Urinary bladder (tissue), 4 donors: ENCODE measurements around the gene PAOX. TPM values are rescaled to one million over a fixed set of nuclear protein-coding genes. Genes with fewer than 3 reads are reported as not detected.

Experiments
- DNase-seq: peaks from one replicate; pipeline ENCODE4 v3.0.0-alpha.2; 2015; ENCODE audit errors: extremely low spot score
- H3K27ac ChIP-seq: one replicate; pipeline ENCODE4 v1.5.1; 2013; ENCODE audit warnings: low read depth, mild to moderate bottlenecking, moderate library complexity
- H3K36me3 ChIP-seq: one replicate; pipeline ENCODE4 v1.6.1; 2013; ENCODE audit warnings: mild to moderate bottlenecking, moderate library complexity; ENCODE audit not compliant: insufficient read depth
- H3K4me1 ChIP-seq: one replicate; pipeline ENCODE4 v1.6.1; 2013; ENCODE audit warnings: mild to moderate bottlenecking, moderate library complexity; ENCODE audit not compliant: insufficient read depth
- H3K4me3 ChIP-seq: one replicate; pipeline ENCODE4 v1.5.1; 2013; ENCODE audit warnings: low read depth, low read length
- WGBS: extraction: QIAGEN DNeasy Blood & Tissue Kit; methylation state at CpG from one replicate; pipeline ENCODE4 v1.1.7; 2013; 5-methylcytosine and 5-hydroxymethylcytosine counted together
- polyA plus RNA-seq: library from polyadenylated mRNA; stranded (reverse); fragments of 200-250 nt; gene quantifications from one replicate; pipeline ENCODE4 v1.2.3, GENCODE V29; 2013
- total RNA-seq: library from RNA; depleted of rRNA; stranded (reverse); fragments of >200 nt; gene quantifications from one replicate; pipeline ENCODE4 v1.2.3, GENCODE V29; 2014
- donor health status: healthy with polysubstance abuse.
- donor health status: healthy.

PAOX gene
- total and polyA plus RNA-seq, 2 donors = 4.3 to 8.9 TPM

DNA sequence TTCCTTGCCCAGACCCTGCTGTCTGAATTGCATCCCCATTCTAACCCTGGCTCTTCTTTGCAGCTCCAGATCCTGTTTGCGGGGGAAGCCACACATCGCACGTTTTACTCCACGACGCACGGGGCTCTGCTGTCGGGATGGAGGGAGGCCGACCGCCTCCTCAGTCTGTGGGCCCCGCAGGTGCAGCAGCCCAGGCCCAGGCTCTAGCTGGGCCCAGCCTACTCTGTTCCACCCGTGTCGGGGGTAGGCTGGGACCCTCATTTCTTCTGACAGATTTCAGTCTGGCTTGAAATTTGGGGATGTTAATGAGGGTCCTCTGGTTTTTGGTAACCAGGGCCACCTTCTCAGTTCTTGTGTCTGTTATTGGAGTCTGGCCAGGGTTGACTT lies 12.2 kb downstream of the PAOX start:
- no peaks in the 10 kb centered on the region for H3K36me3 ChIP-seq
- DNase-seq = no peak
- WGBS = 92% methylated on average over 12 of the region's 12 CpGs

DNA sequence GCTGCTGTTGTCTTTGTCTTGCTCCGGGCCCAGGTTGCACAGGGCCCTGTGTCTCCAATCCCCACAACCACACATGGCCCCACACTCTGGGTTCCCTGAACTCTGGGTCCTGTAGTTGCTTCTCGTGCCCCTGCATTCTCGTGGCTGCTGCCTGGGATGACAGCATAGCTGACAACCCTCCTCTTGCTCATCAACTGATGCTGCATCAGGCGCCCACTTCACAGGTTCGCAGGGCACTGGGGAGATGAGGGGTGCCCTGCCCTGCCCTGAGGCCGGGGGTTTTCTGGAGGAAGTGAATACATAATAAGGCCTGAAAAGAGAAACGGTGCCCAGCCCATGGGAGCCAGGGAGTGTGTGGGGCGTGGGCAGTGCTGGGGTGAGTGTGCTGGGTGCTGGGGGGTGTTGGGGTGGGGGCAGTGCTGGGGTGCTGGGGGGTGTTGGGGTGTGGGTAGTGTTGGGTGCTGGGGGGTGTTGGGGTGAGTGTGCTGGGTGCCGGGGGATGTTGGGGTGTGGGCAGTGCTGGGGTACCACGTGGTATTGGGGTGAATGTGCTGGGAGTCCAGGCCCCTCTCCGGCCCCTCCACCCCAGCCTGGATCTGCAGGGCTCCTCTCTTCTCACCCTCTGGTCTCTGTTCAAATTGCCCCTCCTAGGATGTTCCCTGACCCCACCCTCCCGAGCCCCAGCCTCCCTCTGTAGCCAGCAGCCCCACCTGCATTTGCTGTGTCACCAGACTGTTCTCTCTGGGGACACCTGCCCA lies 12.9 kb downstream of the PAOX start:
- H3K4me1 ChIP-seq = no peaks in the 10 kb centered on the region
- H3K36me3 ChIP-seq = no peaks in the 10 kb centered on the region
- WGBS = 89% methylated on average over 12 of the region's 12 CpGs
- no peak overlapping the region for H3K4me3 ChIP-seq
- DNase-seq = no peak
- H3K27ac ChIP-seq = no peak overlapping the region

More for the DNA sequence above, 12.2 kb downstream of the PAOX start:
- H3K27ac ChIP-seq = no peak overlapping the region
- no peaks in the 10 kb centered on the region for H3K4me1 ChIP-seq
- no peak overlapping the region for H3K4me3 ChIP-seq

DNA sequence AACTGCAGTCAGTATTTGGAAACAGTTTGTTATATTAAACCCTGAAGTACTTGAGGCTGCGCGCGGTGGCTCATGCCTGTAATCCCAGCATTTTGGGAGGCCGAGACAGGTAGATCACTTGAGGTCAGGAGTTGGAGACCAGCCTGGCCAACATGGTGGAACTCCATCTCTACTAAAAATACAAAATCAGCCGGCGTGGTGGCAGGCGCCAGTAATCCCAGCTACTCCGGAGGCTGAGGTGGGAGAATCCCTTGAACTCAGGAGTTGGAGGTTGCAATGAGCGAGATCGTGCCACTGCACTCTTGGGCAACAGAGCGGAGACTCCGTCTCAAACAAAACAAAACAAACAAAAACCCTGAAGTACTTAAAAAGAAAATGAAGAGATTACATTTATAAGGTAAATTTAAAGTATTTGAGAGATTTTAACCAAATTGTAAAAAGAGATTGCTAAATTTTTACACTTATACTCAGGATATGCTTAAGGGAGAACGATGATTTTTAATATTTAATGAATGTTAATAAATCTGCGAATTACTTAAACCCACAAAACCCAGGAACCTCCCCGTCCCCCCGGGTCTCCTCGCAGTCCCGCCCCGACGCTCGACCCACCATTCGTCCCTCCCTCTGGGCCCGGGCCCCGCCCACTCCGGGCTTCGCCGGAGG lies 14.5 kb downstream of the PAOX start:
- no peak for DNase-seq
- Histone ChIP-seq H3K4me3 (peak overlapping the region; percentile 85), H3K36me3 (no peaks in the 10 kb centered on the region), H3K27ac (no peak overlapping the region), H3K4me1 (no peaks in the 10 kb centered on the region)
- WGBS = 32% methylated on average over 27 of the region's 27 CpGs

DNA sequence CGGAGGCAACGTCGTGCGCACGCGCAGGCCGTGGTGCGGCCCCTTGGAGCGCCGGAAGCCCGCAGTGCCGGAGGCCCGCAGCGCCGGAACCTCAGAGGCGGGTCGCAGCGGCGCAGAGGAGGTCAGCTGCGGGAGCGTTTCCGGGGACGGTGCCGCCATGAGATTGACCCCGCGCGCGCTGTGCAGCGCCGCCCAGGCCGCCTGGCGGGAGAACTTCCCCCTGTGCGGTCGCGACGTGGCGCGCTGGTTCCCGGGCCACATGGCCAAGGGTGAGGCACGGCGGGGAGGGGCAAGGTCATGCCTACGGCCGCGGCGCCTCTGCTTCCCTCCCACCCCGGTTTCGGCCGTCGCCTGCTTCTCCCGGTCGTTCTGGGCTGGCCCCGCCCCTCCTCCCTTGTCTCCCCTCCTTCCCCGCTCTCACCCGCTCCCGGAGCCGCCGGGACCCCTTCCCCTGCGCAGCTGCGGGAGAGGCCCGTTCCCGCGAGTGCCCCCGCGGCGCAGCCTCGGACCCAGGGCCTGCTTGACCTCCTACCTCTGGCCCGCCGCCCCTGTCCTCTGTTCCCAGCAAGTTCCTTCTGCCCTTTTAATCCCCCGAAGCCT lies 15.1 kb downstream of the PAOX start, which contains the start of gene MTG1:
TSS of gene MTG1 (plus strand) at position 94 of the 600 bp plus-strand sequence. CDS start at position 158, 64 bp downstream.
- Histone ChIP-seq H3K36me3 (no peaks in the 10 kb centered on the region), H3K4me3 (peak within 1 kb of the TSS; percentile 85), H3K4me1 (no peaks in the 10 kb centered on the region), H3K27ac (peak within 1 kb of the TSS; percentile 61)
- DNase-seq = peak; percentile 76
- WGBS = under 1% methylated on average over 69 of the region's 69 CpGs

DNA sequence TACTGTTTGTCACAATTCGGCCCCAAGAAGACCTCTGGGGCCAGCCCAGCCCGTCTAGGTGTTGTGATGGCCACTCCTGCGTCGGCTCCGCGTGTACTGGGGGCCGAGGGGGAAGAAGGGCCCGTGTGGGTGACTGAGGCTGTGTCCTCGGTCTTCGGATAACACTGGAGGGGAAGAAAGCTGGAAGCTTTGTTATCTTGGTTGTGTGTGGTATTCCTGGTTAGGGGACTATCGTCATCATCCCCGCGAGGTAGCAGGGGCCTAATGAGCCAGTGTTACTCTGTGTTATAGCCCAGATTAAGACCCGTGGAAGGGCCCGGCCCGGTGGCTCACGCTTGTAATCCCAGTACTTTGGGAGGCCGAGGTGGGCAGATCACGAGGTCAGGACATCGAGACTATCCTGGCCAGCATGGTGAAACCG lies 15.7 kb downstream of the PAOX start:
- Histone ChIP-seq H3K36me3 (no peaks in the 10 kb centered on the region), H3K27ac (no peak overlapping the region), H3K4me1 (no peaks in the 10 kb centered on the region), H3K4me3 (peak overlapping the region; percentile 85)
- WGBS = 26% methylated on average over 21 of the region's 21 CpGs
- no peak for DNase-seq

DNA sequence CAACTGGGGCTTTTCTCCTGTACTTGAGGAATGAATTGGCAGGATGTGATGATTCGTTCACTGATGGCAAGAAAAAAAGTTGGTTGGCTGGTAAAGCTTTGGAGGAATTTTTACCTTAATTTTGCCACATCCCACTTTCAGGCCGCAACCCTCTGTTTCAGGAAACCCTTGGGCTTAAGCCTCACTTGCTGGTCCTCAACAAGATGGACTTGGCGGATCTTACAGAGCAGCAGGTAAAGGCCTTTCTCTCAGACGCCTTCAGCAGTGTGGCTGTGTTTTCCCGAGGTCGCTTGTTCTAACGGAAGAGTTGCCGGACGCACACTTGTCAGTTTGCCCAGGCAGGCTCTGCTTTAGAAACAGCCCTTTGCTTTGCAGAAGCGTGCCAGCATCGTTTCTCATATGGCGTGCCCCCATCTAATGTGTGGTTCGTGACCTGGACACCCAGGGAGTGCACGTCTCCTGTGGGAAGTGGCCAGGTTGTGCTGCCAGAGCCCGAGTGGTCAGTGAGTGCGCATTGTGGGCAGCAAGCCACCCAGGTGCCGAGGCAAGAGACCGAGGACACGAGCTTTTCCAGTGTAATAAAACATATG lies 17.1 kb downstream of the PAOX start:
- 94% methylated on average over 19 of the region's 19 CpGs for WGBS
- Histone ChIP-seq H3K4me1 (no peaks in the 10 kb centered on the region), H3K4me3 (no peak overlapping the region), H3K27ac (no peak overlapping the region), H3K36me3 (no peaks in the 10 kb centered on the region)
- no peak for DNase-seq

DNA sequence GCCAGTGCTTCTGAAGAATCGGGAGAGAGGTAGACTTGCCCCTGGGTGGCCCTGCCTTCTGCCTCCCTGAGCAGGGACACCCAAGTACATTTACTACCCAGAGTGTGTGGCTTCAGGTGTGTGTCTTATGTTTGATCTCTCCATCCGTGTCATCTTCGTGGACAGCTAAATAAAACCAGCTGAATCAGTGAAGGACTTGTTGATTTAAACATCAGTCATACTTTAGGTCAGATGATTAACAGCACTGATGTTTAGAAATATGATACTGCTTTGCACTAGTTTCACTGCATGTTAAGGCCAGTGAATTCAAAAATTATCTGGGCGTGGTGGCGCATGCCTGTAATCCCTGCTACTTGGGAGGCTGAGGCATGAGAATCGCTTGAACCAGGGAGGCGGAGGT lies 18.9 kb downstream of the PAOX start:
- 96% methylated on average over 7 of the region's 7 CpGs for WGBS
- H3K36me3 ChIP-seq = no peaks in the 10 kb centered on the region
- H3K4me1 ChIP-seq = no peaks in the 10 kb centered on the region
- H3K27ac ChIP-seq = no peak overlapping the region
- no peak for DNase-seq
- H3K4me3 ChIP-seq = no peak overlapping the region

DNA sequence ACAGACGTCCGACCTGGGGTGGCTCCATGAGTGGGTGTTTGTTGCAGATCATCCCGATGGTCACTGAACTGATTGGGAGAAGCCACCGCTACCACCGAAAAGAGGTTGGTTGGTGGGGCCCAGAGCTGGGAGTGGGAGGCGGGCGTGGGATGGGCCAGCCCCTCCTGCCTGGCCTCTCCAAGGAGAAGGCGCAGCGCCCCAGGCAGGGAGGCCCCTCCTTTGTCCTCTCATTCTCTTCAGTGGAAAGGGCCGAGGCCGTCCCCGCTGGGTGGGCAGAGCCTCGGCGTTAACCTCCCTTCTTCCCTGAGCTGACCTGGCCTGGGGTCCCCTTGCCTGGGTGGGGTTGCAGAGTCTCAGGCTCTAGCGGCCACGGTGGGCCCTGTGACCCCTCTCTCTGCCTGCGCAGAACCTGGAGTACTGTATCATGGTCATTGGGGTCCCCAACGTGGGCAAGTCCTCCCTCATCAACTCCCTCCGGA lies 20.1 kb downstream of the PAOX start:
- H3K4me1 ChIP-seq = no peaks in the 10 kb centered on the region
- H3K36me3 ChIP-seq = no peaks in the 10 kb centered on the region
- H3K4me3 ChIP-seq = no peak overlapping the region
- no peak for DNase-seq
- WGBS = 95% methylated on average over 19 of the region's 19 CpGs
- no peak overlapping the region for H3K27ac ChIP-seq

DNA sequence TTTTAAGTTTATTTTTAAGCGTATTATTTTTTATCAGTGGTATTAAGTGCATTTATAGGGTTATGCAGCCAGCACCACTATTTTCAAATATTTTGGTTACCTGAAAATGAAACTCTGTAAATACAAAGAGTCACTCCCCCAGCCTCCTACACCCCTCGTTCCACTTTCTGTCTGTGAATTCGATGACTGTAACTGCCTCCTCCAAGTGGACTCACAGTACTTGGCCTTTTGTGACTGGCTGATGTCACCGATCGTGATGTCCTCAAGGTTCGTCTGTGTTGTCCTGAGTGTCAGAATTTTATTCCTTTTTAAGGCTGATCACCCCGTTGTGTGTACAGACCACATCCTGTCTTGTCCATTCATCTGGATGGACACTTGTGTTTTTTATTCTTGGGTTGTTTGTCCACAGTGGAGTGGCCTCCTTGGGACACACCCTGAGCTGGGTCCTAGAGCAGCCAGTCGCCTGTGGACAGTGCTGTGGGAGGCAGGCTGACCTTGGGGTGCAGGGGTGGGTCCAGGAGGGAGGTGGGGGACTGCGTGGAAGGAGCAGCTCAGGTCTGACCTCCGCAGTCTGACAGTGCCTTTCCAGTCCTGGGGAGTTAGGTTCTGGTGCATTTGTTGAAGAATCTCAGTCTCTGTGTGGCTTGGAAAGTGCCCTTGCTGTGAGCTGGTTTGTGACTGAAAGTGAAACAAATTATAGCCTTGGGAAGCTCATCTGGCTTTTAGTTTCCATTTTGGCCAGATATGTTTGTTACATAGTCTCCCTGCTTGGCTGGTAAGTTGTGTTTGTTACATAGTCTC lies 21.8 kb downstream of the PAOX start:
- no peak for DNase-seq
- Histone ChIP-seq H3K4me3 (no peak overlapping the region), H3K36me3 (no peaks in the 10 kb centered on the region), H3K4me1 (no peaks in the 10 kb centered on the region), H3K27ac (no peak overlapping the region)
- 92% methylated on average over 10 of the region's 10 CpGs for WGBS

DNA sequence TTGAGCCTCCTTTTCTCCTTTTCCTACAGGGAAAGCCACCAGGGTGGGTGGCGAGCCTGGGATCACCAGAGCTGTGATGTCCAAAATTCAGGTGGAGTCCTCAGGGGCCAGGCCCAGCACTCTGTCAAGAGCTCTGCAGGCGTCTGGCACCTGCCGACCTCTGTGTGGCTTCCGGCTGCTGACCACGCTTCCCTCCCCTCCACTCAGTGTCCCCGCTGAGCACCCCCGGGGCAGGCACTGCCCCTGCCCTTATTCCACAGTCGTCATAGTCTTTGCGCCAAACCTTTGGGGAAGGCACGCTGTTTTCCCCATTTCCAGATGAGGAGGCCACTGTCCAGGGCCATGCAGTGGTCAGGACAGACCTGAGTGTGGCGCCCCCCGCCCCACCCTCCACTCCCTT lies 22.4 kb downstream of the PAOX start:
- H3K36me3 ChIP-seq = no peaks in the 10 kb centered on the region
- DNase-seq = no peak
- no peak overlapping the region for H3K4me3 ChIP-seq
- 94% methylated on average over 12 of the region's 12 CpGs for WGBS
- no peaks in the 10 kb centered on the region for H3K4me1 ChIP-seq
- H3K27ac ChIP-seq = no peak overlapping the region

DNA sequence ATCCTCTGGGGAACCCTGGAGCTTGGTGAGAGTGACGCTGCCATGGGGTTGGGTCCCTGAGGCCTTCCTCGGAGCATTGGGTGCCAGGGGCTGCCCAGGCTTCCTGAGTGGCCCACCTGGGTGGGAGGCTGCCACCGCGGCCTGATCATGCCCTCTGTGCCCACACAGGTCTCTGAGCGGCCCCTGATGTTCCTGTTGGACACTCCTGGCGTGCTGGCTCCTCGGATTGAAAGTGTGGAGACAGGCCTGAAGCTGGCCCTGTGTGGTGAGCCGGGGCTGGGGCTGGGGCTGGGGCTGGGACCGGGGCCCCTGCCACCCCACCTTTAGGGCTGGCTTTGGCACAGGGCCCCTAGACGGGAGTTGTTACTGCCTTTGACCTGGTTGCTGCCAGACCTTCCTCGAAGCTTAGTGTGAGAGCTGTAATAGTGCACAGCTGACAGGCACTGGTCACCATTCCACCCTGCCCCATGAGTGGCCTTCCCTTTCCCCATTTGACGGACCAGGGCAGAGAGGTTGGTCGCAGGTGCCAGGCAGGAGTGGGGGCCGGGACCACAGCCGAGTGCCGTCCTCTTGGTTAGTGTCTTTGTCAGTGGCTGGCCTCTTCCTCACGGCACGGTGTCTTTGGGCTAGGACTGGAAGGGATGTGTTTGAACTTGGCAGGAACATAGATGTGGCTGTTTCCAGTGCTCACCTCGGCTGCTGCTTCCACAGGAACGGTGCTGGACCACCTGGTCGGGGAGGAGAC lies 23.1 kb downstream of the PAOX start:
- H3K27ac ChIP-seq = no peak overlapping the region
- no peaks in the 10 kb centered on the region for H3K4me1 ChIP-seq
- no peak overlapping the region for H3K4me3 ChIP-seq
- no peak for DNase-seq
- no peaks in the 10 kb centered on the region for H3K36me3 ChIP-seq
- 96% methylated on average over 21 of the region's 21 CpGs for WGBS

DNA sequence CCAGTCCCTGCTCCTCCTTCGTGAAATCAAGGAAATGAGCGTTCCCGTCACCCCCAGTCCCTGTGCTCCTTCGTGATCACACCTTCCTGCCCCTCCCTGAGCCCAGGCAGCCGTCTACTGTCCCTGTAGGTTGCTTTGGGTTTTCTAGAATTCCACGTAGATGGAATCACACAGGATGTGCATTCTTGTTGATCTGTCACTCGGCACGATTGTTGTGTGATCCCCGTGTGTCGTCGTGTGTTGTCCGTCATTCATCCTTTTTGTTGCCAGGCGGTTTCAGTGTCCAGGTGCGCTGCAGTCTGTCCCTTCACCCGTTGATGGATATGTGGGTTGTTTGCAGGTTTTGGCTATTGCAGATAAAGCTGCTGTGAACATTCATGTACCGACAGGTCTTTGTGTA lies 24.3 kb downstream of the PAOX start:
- no peak for DNase-seq
- no peaks in the 10 kb centered on the region for H3K4me1 ChIP-seq
- WGBS = 89% methylated on average over 16 of the region's 16 CpGs
- no peaks in the 10 kb centered on the region for H3K36me3 ChIP-seq
- no peak overlapping the region for H3K27ac ChIP-seq
- no peak overlapping the region for H3K4me3 ChIP-seq
